Stimulated activated CD8-positive, alpha-beta memory T cell treated with anti-CD3 and anti-CD28 coated beads, Interleukin-12 subunit alpha, Interleukin-12 subunit beta, amount 100 ng/mL, for 24 hours (primary cell): ENCODE results near the gene STAP1.

Experiments used
- DNase-seq: peaks from one replicate; pipeline ENCODE4 v3.0.0-alpha.2; 2020; ENCODE audit errors: extremely low read depth

Gene STAP1

DNA sequence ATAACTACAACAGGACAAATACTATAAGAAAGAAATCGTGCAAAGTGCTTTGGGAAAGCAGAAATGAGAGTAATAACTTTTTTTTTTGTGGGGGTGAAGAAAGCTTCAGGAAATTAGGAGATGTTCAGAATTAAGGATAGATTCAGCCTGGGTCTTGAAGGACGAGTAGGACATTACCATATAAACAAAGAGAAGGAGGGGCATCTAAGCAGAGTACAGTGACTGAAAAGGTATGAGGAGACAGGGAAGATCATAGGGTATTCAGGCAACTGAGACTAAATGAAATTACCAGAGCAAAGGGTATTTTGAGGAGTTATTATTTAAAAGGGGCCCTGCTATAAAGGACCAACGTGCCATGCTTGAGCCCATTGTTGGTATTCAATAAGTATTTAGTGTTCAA lies 3.1 kb upstream of the STAP1 start:
- no peak for DNase-seq

DNA sequence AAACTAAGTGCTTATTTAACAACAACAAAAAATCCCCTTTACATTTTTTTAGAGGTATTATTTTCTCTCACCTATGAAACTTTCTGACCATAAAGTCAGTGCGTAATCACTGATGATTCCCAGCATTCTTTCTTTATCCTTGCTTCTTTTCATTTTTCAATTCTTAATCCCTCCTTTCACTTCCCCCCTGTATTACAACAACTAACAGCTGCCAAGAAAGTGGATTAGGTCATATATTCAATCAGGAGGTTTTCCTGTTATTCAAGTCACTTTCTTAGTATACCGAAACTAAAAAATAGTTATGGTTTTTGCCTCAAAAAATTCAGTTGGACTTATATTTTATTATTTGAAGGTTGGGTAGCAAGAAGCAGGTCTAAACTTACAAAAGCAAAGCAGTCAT lies 2.1 kb upstream of the STAP1 start:
- DNase-seq, result no peak

DNA sequence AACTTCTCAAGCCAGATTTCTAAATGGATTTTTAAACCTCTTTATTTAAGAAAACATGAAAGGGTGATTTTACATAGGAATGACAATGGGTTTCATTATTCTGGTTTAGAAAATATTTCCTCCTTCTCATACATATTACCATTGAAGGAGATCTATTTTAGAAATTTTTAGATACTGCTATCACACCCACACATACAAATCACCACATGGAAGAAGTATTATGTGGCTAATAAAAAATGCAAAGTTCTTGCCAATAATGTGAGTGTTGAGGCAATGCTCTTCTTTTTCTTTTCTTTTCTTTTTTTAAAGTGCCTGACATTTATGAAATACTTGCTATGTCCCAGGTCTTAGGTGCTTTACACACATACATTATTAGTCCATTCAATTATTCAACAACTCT lies 6.8 kb downstream of the STAP1 start:
- DNase-seq, result no peak

DNA sequence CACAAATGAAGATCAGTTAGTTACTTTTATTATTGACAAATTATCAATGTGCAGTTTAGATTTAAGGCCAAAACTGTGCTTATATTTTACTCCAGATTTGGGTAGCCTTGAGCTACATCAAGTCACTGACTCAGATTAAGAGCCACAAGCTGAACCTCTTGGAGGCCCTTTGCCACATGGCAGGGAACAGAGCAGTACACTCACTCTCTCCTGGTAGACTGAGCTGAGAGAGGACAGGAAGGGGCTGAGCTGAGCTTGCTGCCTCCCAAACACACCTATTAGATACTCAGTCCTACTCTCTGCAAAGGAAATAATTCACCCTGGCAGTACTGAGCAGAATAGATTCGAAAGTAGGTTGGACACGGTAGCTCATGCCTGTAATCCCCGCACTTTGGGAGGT lies 7.8 kb downstream of the STAP1 start:
- no peak for DNase-seq

DNA sequence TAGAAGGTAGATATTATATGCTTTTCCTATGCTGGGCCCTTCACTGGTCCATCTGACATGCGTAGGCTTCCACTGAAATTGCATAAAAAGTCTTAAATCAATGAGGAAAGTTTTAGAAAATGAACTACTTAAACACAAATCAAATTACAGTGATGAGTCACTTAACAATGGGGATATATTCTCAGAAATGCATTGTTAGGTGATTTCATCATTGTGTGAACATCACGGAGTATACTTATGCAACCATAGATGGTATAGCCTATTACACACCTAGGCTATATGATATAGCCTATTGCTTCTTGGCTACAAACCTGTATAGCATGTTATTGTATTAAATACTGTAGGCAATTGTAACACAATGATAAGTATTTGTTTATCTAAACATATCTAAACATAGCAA lies 10.3 kb downstream of the STAP1 start:
- DNase-seq, result no peak

DNA sequence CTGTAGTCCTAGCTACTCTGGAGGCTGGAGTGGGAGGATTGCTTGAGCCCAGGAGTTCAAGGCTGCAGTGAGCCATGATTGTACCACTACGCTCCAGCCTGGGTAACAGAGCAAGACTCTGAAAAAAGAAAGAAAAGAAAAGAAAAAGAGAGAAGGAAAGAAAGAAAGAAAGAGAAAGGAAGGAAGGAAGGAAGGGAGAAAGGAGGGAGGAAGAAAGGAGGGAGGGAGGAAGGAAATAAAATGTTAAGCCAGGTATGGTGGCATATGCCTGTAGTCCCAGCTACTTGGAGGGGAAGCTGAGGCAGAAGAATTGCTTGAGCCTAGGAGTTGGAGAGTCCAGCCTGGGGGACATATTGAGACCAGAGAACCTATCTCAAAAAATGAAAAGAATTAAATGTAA lies 12.0 kb downstream of the STAP1 start:
- DNase-seq, result no peak

DNA sequence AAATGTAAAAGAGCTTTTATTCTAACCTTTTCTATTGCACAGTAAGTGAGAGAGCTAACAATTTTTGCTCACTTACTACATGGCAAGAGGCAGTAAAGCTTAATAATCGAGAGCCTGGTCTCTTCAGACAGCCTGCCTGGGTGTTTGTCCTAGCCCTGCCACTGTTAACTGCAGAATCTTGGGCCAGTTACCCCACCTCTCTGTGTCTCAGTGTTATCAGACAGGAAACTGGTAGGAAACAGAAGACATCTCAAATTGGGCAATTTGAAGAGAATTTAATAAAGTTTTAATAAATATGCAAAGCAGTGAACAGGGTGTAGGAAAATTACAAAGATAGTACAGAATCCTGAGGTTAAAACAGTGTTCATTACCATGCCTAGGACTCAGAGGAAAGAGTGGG lies 13.4 kb downstream of the STAP1 start:
- no peak for DNase-seq

DNA sequence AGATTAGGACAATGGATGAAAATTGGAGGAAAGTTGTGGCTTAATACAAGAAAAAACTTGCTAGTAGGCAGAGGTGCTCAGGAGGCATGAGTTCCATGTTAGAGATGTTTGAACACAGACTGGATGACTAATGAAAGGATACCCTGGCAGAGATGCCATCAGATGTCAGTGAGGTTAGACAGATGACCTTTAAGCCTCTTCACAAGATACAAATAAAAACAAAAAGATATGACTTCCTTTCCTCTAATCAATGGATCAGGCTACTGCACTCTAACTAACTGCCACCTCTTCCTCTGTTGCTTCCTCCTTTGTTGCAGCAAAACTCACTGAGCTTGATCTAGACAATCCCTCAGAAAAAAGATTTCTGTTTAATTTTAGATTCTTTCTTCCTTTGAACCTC lies 14.7 kb downstream of the STAP1 start:
- no peak for DNase-seq

DNA sequence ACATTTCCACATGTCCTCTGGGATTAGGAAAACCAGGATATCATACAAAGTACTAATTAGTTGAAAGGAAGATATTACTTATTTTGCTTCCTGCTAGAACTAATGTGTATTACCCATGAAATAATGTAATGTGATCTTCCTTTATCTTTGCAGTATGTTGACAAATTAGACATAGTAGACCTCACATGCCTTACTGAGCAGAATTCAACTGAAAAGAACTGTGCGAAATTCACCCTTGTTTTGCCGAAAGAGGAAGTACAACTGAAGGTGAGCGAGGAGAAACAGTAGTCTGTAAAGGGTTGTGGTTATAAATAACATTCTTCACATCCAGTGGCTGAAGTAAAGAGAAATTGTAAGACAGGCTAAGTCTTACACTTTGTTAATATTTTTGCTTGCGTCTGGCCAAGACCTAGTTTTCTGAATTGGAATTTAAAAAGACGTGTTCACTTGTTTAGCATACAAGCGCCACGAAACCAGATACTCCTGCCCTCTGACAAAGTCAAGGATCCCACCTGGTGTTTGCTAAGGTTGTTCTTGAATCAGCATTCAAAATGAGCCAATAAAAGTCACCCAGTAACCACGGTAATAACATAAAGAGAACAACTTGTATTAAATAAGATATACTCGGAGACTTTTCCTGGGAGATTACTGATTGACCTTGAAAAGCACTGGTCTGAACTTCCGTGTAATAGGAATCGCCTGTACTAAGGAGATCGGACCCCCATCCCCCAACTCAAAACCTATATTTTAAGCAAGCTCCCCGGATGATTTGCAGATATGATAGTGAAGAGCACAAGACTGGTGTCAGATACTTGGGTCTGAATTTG lies 16.9 kb downstream of the STAP1 start:
- no peak for DNase-seq

DNA sequence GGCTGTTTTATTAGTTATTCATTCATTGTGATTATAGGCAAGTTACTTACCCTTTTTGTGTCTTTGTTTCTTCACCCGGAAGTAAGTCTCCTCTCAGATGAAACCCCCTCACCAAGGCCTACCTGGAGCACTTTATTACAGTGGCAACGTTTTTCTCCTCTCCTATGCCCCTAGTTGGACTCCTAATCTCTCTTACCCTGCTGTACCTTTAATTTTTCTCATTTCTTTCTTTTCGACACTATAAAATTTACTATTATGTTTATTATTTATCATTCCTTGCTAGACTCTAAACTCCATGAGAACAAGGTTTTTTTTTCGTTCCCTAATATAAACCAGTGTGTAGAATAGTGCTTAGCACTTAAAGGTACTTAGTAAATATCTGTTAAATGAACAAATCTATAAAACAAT lies 17.5 kb downstream of the STAP1 start:
- no peak for DNase-seq

DNA sequence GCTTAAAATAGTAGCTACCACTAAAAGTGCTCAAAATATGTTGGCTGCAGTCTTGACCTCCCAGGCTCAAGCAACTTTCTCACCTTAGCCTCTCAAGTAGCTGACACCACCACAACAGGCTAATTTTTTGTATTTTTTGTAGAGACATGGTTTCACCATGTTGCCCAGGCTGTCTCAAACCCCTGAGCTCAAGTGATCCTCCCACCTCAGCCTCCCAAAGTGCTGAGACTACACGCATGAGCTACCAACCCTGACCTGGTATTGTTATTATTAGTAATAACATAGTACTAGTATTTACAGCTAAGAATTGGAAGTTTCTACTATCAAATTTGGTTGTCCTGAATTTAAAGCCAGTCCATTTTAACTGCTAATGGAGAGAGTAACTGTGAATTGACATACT lies 18.0 kb downstream of the STAP1 start:
- DNase-seq, result no peak

DNA sequence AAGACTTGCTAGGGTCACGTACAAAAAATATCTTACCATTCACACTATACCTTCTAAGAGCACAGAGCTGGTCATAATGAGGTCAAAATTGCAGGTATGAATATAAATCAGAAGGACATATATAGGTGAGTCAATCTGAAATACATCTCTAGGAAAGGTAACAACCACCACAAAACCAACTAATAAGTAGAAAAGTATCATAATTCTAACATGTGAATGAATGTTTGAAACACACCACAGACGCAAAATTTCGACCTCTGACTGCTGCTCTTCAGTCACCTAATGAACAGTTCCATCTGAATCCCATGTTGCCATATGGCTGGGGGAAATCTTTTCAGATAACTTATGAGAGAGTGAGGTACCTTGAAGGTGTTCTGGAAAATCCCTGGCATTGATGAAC lies 22.1 kb downstream of the STAP1 start:
- no peak for DNase-seq

DNA sequence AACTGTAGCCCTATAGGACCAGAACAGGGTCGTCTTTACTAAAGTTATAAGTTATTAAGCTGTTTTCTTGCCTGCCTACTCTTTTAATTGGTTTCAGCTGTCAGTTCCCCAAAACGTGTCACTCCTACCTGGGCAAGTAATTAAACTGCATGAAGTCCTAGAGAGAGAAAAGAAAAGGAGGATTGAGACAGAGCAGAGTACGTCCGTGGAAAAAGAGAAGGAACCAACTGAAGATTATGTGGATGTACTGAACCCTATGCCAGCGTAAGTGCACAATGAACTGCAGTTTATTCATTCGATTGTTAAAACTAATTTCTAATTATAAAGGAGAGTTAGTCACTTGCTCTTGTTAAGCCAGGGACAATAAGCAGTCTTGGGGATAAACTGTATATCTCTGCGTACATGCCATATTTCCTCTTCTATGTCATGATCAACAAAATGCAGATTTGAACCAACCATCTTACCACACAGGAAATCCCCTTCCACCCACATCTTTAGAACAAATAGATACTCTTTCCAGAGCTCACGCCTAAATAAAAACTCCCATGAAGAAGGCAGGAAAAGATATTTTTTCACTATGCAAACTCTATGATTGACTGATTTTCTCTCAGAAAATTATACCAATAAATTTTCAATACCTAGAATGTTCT lies 22.8 kb downstream of the STAP1 start:
- DNase-seq, result no peak

DNA sequence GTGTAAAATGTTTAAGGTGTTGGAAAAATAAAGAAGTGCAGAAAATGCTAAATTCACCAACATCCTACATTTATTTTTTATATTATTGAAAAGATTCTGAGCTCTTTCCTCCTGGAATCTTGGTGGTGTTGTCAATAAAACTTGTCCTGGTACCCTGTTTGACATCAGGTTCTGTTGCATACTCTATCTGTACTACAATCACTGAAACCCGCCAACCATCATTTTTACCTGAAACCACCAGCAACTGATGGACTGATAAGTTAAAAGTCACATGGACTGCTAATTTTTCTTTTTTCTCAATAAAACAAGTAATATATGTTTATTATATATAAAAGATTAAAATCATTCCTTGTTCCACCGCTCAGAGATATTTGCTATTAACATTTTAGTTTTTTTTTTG lies 23.4 kb downstream of the STAP1 start:
- DNase-seq, result no peak

DNA sequence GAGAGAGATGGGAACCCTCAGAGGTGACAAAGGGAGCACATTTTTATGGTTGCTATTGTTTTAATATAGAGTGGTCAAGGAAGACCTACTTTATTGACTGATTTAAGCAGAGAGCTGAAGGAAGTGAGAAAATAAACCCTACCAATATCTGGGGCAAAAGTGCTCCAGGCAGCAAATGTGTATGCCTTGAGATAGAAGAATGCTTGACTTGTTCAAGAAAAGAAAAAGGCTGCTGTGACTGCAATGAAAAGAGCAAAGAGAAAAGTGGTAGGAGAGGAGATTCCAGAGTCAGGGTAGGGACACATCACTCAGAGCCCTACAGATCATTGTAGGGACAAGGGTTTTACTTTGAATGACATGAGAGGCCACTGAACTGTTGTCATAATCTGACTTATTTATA lies 26.0 kb downstream of the STAP1 start:
- DNase-seq, result no peak

DNA sequence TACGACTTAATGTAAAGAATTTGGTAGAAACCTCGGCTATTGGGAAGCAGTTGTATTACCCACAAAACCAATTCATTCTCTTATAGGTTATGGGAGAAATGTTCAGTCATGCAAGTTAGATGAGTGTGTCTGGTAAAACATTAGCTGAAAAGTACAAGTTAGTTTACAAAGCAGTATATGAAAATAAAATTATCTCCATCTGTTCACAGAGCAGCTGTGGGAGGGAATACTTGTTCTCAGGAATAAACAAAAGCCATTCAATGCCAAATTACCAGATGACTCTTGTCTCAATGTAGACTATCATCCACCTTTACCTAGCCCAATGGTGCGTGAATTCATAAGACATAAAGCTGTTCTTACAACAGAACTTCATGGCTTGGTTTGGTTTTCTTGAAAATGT lies 28.6 kb downstream of the STAP1 start:
- no peak for DNase-seq

DNA sequence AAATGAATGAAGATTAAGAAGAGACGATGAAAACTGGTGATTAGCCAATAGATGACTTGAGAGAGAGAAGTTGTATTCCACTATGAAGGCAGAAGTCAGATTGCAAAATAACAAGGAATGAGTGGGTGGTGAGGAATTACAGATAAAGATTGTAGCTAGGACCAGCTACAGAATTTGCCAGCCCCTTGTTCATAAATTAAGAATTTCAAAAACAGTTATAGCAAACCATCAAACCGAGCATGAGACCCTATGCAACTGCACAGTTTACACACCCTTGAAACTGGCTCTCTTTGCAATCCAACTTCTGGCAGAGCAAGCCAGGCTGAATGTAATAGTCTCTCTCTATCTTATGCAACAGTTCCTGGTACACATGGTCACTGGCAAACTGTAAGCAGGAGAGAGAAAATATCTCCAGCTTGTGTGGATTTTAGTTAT lies 35.2 kb downstream of the STAP1 start:
- no peak for DNase-seq

DNA sequence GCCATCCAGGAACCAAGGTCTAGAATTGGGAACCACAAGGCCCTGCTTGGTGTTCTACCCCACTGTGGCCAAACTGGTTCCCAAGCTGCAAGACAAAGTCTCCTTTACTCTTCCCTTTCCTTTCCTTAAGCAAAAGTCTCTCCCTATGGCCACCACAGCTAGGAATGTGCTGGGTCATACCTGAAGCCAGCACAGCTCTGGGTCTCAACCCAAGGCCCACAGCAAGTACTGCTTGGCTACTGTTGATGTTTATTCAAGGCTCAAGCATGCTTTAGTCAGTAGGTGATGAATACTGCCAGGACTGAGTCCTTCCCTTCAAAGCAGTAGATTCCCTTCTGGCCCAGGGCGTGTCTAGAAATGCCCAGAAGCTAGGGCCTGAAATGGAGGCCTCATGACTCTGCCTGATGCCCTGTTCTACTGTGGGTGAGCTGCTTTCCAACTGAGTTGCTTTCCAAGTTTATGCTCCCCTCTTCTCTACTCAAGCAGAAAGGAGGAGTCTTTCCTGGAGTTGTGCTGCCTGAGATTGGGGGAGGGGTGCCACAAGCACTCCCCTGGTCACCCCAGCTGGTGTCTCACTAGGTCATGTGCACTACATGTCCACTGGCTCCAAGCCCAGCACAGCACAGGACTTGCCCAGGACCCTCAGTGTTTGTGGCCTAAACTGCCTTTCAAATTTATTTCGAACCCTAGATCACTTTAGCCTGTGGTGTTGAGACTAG lies 44.9 kb downstream of the STAP1 start:
- no peak for DNase-seq

DNA sequence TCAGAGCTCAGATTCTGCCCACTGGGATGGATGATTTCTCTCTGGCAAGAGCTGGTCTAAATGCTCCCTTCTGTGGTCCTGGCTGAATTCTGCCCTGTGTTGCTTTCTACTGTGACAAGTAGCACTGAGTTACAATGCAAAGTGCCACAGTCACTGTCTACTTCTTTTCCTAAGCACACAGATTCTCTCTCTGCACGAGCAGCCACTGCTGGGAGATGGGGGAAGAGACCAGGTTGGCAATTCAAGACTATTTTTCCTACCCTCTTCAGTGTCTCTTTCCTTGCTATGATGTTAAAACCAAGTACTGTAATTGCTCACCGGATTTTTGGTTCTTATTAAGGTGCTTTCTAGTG lies 45.5 kb downstream of the STAP1 start:
- DNase-seq, result no peak

DNA sequence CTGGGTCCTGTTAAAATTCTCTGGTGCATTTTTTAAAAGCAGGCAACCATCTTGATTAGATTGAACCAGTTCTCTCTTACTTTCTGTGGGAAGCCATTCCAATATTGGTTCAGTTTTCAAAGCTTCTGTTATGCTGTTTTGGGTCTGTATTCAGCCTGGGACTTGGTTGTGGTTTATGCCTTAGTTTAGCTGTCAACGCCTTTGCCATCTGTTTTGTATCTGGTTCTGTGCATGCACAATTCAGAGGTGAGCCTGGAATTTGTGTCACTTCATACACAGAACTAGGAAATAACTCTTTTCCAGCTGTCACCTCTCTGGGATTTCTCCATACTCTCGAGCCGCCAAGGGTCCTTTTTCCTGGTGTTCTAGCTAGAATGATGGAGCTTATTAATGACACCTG lies 46.2 kb downstream of the STAP1 start:
- DNase-seq, result no peak

DNA sequence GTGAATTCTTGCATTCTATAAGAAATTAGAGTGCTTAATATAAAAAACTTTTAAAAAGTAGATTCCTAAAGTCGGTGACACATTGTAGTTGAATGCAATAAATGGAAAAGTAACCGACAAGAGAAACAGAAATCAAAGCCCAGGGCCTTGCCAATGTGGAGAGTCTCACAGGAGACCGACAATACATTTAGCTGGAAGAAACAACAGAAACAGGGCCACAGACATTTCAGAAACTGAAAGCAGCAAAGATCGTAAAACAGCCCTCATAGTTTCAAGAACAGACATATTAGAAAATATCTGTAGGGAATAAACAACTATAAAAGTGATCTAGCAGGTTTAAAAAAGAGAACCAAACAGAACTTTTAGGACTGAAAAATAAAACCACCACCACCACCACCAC lies 49.5 kb downstream of the STAP1 start:
- no peak for DNase-seq

DNA sequence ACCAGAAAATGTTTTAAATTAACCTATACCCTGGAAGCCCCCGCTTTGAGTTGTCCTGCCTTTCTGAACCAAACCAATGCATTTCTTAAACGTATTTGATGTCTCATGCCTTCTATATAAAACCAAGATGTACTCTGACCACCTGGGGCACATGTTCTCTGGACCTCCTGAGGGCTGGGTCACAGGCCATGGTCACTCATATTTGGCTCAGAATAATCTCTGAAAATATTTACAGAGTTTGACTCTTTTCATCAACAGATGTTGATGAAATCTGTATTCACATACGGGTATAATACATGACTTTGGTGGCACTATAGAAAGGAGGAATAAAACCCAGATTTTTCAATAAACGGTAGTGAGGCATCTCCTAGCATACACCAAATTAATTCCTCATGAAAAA lies 55.7 kb downstream of the STAP1 start:
- DNase-seq, result no peak

DNA sequence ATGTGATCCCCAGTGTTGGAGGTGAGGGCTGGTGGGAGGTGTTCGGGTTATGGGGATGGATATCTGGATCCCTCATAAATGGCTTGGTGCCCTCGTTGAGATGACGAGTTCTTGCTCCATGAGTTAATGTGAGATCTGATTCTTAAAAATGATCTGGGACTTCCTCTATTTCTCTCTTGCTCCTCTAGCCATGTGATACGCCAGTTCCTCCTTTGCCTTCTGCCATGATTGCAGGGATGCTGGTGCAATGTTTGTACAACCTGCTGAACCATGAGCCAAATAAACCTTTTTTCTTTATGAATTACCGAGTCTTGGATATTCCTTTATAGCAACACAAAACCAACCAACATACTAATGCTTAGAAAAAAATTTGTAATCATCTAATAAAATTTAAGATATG lies 56.6 kb downstream of the STAP1 start:
- no peak for DNase-seq
